ENCODE results near the gene GRIP1. TPM values are rescaled to one million over a fixed set of nuclear protein-coding genes. Genes with fewer than 3 reads are reported as not detected.

Gene GRIP1
- total RNA-seq, 1 donor: under 0.01 TPM

DNA sequence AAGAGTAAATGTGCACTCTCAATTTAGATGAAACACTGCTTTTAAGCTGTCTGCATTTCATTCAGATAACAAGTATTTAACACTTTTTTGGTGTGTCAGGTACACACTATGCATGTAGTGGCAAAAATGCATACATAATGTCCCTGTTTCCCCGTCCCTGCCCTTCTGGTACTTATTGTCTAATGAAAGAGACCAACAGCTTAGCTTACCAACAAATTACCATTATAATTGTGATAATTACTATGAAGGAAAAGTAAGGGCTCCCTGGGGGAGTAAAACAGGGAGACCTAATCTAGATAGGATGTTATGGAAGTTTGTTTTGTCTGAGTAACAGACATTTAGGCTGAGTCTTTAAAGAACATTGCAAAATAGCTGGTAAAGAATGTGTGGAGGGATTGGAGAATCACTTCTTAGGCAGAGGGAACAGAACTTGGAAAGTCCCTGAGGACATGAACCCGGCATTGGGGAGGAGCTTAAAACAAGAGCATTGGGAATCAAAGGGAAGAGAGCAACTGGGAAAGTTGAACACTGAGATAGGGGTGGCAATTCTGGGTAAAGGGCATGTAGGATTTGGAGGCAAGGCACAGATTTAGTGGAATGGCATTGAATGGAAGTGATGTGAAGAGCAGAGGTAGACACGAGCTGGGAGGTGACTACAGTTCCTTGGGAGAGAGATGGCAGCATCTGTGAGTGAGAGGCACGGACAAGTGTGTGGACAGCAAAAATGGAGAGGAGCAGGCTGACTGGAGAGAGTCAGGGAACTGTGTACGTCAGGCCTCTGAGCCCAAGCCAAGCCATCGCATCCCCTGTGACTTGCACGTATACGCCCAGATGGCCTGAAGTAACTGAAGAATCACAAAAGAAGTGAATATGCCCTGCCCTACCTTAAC, 181.6 kb downstream of the GRIP1 start:
- Histone ChIP-seq H3K36me3 (ENCODE audit: insufficient read depth, low read length) (no peaks in the 10 kb centered on the region), H2AFZ (ENCODE audit: low read length) (no peak overlapping the region), H3K9me3 (ENCODE audit: low read depth, low read length) (no peaks in the 10 kb centered on the region), H3K27ac (ENCODE audit: low read depth, low read length) (no peak overlapping the region), H3K4me3 (ENCODE audit: insufficient read depth, low read length) (no peak overlapping the region), H3K4me2 (ENCODE audit: insufficient read depth, low read length) (no peak overlapping the region), H3K4me1 (ENCODE audit: insufficient read depth, low read length) (no peaks in the 10 kb centered on the region), H3K27me3 (ENCODE audit: insufficient read depth, low read length) (peaks cover 5% of the 10 kb centered on the region), H4K20me1 (ENCODE audit: insufficient read depth, low read length) (no peaks in the 10 kb centered on the region), H3K79me2 (ENCODE audit: insufficient read depth, low read length) (no peaks in the 10 kb centered on the region)
- DNase-seq (ENCODE audit: insufficient read length, low spot score, missing footprints): no peak
- TF ChIP-seq CTCF (IDR thresholded peaks at IDR 0.05; ENCODE audit: extremely low read depth, low read depth, low read length): no peak

DNA sequence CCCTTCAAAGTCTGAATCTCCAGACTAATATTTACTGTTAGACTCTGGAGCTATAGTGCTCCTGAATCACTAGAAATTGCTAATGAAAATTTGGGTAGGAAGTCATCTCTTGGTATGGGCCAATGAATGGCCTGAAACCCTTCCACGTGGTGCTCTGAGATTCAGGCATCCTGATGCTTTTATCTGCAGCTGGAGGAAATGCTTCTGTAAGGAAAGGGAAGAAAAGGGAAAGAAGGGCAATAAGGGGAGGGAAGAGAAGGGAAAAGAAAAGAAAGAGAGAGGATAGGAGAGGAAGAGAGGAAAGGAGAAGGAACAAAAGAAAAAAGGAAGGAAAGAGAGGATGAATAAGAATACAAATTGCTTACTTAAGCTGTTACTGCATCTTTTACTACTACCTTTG, 182.3 kb downstream of the GRIP1 start:
- no peak for DNase-seq (ENCODE audit: insufficient read length, low spot score, missing footprints)
- no peaks in the 10 kb centered on the region for H3K4me1 ChIP-seq (ENCODE audit: insufficient read depth, low read length)
- H4K20me1 ChIP-seq (ENCODE audit: insufficient read depth, low read length): no peaks in the 10 kb centered on the region
- H3K4me3 ChIP-seq (ENCODE audit: insufficient read depth, low read length): no peak overlapping the region
- H3K79me2 ChIP-seq (ENCODE audit: insufficient read depth, low read length): no peaks in the 10 kb centered on the region
- H3K27me3 ChIP-seq (ENCODE audit: insufficient read depth, low read length): peaks cover 5% of the 10 kb centered on the region
- H3K27ac ChIP-seq (ENCODE audit: low read depth, low read length): no peak overlapping the region
- H2AFZ ChIP-seq (ENCODE audit: low read length): no peak overlapping the region
- H3K4me2 ChIP-seq (ENCODE audit: insufficient read depth, low read length): no peak overlapping the region
- no peak for TF ChIP-seq CTCF (IDR thresholded peaks at IDR 0.05; ENCODE audit: extremely low read depth, low read depth, low read length)
- no peaks in the 10 kb centered on the region for H3K9me3 ChIP-seq (ENCODE audit: low read depth, low read length)
- H3K36me3 ChIP-seq (ENCODE audit: insufficient read depth, low read length): no peaks in the 10 kb centered on the region

- Histone ChIP-seq H3K27me3 (ENCODE audit: insufficient read depth, low read length) (peaks cover 5% of the 10 kb centered on the region), H3K27ac (ENCODE audit: low read depth, low read length) (no peak overlapping the region), H3K36me3 (ENCODE audit: insufficient read depth, low read length) (no peaks in the 10 kb centered on the region), H3K4me2 (ENCODE audit: insufficient read depth, low read length) (no peak overlapping the region), H4K20me1 (ENCODE audit: insufficient read depth, low read length) (no peaks in the 10 kb centered on the region), H3K4me3 (ENCODE audit: insufficient read depth, low read length) (no peak overlapping the region), H3K9me3 (ENCODE audit: low read depth, low read length) (no peaks in the 10 kb centered on the region), H3K4me1 (ENCODE audit: insufficient read depth, low read length) (no peaks in the 10 kb centered on the region), H2AFZ (ENCODE audit: low read length) (no peak overlapping the region), H3K79me2 (ENCODE audit: insufficient read depth, low read length) (no peaks in the 10 kb centered on the region)
- DNase-seq (ENCODE audit: insufficient read length, low spot score, missing footprints): no peak
- TF ChIP-seq CTCF (IDR thresholded peaks at IDR 0.05; ENCODE audit: extremely low read depth, low read depth, low read length): no peak
Observed at GRCh38 chr12:66495709-66496108, 183.2 kb downstream of the GRIP1 start.

GRCh38 chr12:66493819-66494218, 185.1 kb downstream of the GRIP1 start:
- no peak overlapping the region for H2AFZ ChIP-seq (ENCODE audit: low read length)
- no peaks in the 10 kb centered on the region for H4K20me1 ChIP-seq (ENCODE audit: insufficient read depth, low read length)
- no peak overlapping the region for H3K4me2 ChIP-seq (ENCODE audit: insufficient read depth, low read length)
- no peaks in the 10 kb centered on the region for H3K79me2 ChIP-seq (ENCODE audit: insufficient read depth, low read length)
- no peaks in the 10 kb centered on the region for H3K36me3 ChIP-seq (ENCODE audit: insufficient read depth, low read length)
- H3K9me3 ChIP-seq (ENCODE audit: low read depth, low read length): no peaks in the 10 kb centered on the region
- H3K27ac ChIP-seq (ENCODE audit: low read depth, low read length): no peak overlapping the region
- H3K27me3 ChIP-seq (ENCODE audit: insufficient read depth, low read length): peaks cover 5% of the 10 kb centered on the region
- no peak for TF ChIP-seq CTCF (IDR thresholded peaks at IDR 0.05; ENCODE audit: extremely low read depth, low read depth, low read length)
- no peak for DNase-seq (ENCODE audit: insufficient read length, low spot score, missing footprints)
- H3K4me1 ChIP-seq (ENCODE audit: insufficient read depth, low read length): no peaks in the 10 kb centered on the region
- no peak overlapping the region for H3K4me3 ChIP-seq (ENCODE audit: insufficient read depth, low read length)
